Prostate gland (tissue), 2 donors: ENCODE data around the gene CCNJL. TPM values are rescaled to one million over a fixed set of nuclear protein-coding genes. Genes with fewer than 3 reads are reported as not detected.
A peak's percentile ranks its signal among the peaks of the same experiment; 100 is the strongest.

Source experiments
- DNase-seq: peaks from one replicate; pipeline ENCODE4 v3.0.0-alpha.2; 2019; ENCODE audit warnings: low spot score
- H3K27ac ChIP-seq, 2 donors: fragments of 200-600 bp; sonication (generic); 2 replicates each; pipeline ENCODE4 v1.5.1; 2017 to 2019
- H3K27me3 ChIP-seq: fragments of 200-600 bp; sonication (generic); replicated peaks from 2 replicates; pipeline ENCODE4 v1.5.1; 2019; ENCODE audit not compliant: insufficient read depth
- H3K36me3 ChIP-seq, 2 donors: fragments of 200-600 bp; sonication (generic); 1 replicate in 1 of 2; 2 replicates in 1 of 2; pipeline versions ENCODE4 v1.5.1 to v1.8.1; 2017 to 2019
- H3K4me1 ChIP-seq: fragments of 200-600 bp; sonication (generic); replicated peaks from 2 replicates; pipeline ENCODE4 v1.5.1; 2019
- H3K4me3 ChIP-seq, 2 donors: fragments of 200-600 bp; sonication (generic); 2 replicates each; pipeline ENCODE4 v1.5.1; 2017 to 2019
- H3K9me3 ChIP-seq: fragments of 200-600 bp; sonication (generic); 2 replicates; pipeline ENCODE4 v1.5.1; 2017
- CTCF ChIP-seq, 4 experiments: fragments of 200-600 bp in 2 of 4; fragments of 450-650 bp in 2 of 4; sonication (generic) in 2 of 4; IDR thresholded peaks; 1 replicate in 3 of 4; 2 replicates in 1 of 4; pipeline ENCODE4 v1.5.1; 2016 to 2019; ENCODE audit warnings: antibody characterized with exemption in 4 of 4, mild to moderate bottlenecking in 2 of 4, moderate library complexity in 2 of 4
- POLR2A ChIP-seq: fragments of 450-650 bp; IDR thresholded peaks from one replicate; pipeline ENCODE4 v1.6.1; 2016; ENCODE audit warnings: antibody characterized with exemption, mild to moderate bottlenecking
- POLR2AphosphoS5 ChIP-seq: sonication (generic); formaldehyde crosslinking; IDR thresholded peaks from one replicate; pipeline ENCODE4 v1.6.1; 2017; ENCODE audit warnings: antibody characterized with exemption
- WGBS: methylation state at CpG from one replicate; pipeline ENCODE4 v1.1.5; 2018; 5-methylcytosine and 5-hydroxymethylcytosine counted together
- intact Hi-C: fragments of 100-400 bp; cut with DNase I; formaldehyde crosslinking; loops from one replicate; pipeline ENCODE4 v1.14.2; 2022
- total RNA-seq, 2 donors: library from RNA; depleted of rRNA; stranded (reverse); fragments of >200 nt; gene quantifications; one replicate each; pipeline ENCODE4 v1.1.0, GENCODE V29; 2016

CCNJL gene
- total RNA-seq, 2 donors from 2014 or later: 4.1 to 26.7 TPM

- TF ChIP-seq CTCF (IDR thresholded peaks at IDR 0.05) (no peak), POLR2AphosphoS5 (no peak), POLR2A (no peak)
- H3K36me3 ChIP-seq: no peaks in the 10 kb centered on the region
- H3K4me1 ChIP-seq: no peaks in the 10 kb centered on the region
- no peak overlapping the region for H3K27ac ChIP-seq
- no peaks in the 10 kb centered on the region for H3K9me3 ChIP-seq
- no peak for DNase-seq
- no peak overlapping the region for H3K4me3 ChIP-seq
- WGBS: 97% methylated on average over 5 of the region's 5 CpGs
- H3K27me3 ChIP-seq: no peaks in the 10 kb centered on the region
- intact Hi-C loops: no loop called here
These were observed 44.2 kb downstream of the CCNJL start for GRCh38 chr5:160268121-160268520.

GRCh38 chr5:160266752-160267345 lies 45.5 kb downstream of the CCNJL start:
- DNase-seq: no peak
- no peak for TF ChIP-seq POLR2A
- Histone ChIP-seq H3K36me3 (no peaks in the 10 kb centered on the region), H3K9me3 (no peaks in the 10 kb centered on the region), H3K27ac (no peak overlapping the region), H3K4me3 (no peak overlapping the region), H3K4me1 (no peaks in the 10 kb centered on the region), H3K27me3 (no peaks in the 10 kb centered on the region)
- WGBS: 85% methylated on average over 9 of the region's 9 CpGs
- intact Hi-C loops: no loop called here

GRCh38 chr5:160266044-160266443 lies 46.3 kb downstream of the CCNJL start:
- intact Hi-C loops: no loop called here
- H3K27ac ChIP-seq: no peak overlapping the region
- no peaks in the 10 kb centered on the region for H3K36me3 ChIP-seq
- TF ChIP-seq POLR2AphosphoS5: no peak
- no peak for TF ChIP-seq POLR2A
- no peak for TF ChIP-seq CTCF (IDR thresholded peaks at IDR 0.05)
- no peaks in the 10 kb centered on the region for H3K27me3 ChIP-seq
- DNase-seq: no peak
- H3K4me3 ChIP-seq: no peak overlapping the region
- H3K9me3 ChIP-seq: no peaks in the 10 kb centered on the region
- no peaks in the 10 kb centered on the region for H3K4me1 ChIP-seq
- WGBS: 97% methylated on average over 5 of the region's 5 CpGs

GRCh38 chr5:160263326-160263855 lies 49.0 kb downstream of the CCNJL start:
- H3K36me3 ChIP-seq: no peaks in the 10 kb centered on the region
- no peak overlapping the region for H3K4me3 ChIP-seq
- intact Hi-C loops: no loop called here
- H3K9me3 ChIP-seq: no peaks in the 10 kb centered on the region
- no peaks in the 10 kb centered on the region for H3K27me3 ChIP-seq
- DNase-seq: no peak
- 54% methylated on average over 4 of the region's 4 CpGs for WGBS
- no peak overlapping the region for H3K27ac ChIP-seq
- H3K4me1 ChIP-seq: no peaks in the 10 kb centered on the region
- TF ChIP-seq CTCF (IDR thresholded peaks at IDR 0.05) (no peak), POLR2A (no peak), POLR2AphosphoS5 (no peak)

GRCh38 chr5:160262151-160263074 lies 50.0 kb downstream of the CCNJL start:
- no peaks in the 10 kb centered on the region for H3K4me1 ChIP-seq
- no peaks in the 10 kb centered on the region for H3K36me3 ChIP-seq
- intact Hi-C loops: no loop called here
- no peak overlapping the region for H3K27ac ChIP-seq
- 53% methylated on average over 16 of the region's 16 CpGs for WGBS
- no peaks in the 10 kb centered on the region for H3K27me3 ChIP-seq
- TF ChIP-seq CTCF (IDR thresholded peaks at IDR 0.05) (no peak), POLR2AphosphoS5 (peak; percentile 23)
- no peaks in the 10 kb centered on the region for H3K9me3 ChIP-seq
- H3K4me3 ChIP-seq: no peak overlapping the region
- DNase-seq: peak; percentile 11
